ENCODE results near the gene JKAMP. TPM values are rescaled to one million over a fixed set of nuclear protein-coding genes. Genes with fewer than 3 reads are reported as not detected.

JKAMP gene
- total RNA-seq, 1 donor from 2014 or later: 32.7 TPM

DNA sequence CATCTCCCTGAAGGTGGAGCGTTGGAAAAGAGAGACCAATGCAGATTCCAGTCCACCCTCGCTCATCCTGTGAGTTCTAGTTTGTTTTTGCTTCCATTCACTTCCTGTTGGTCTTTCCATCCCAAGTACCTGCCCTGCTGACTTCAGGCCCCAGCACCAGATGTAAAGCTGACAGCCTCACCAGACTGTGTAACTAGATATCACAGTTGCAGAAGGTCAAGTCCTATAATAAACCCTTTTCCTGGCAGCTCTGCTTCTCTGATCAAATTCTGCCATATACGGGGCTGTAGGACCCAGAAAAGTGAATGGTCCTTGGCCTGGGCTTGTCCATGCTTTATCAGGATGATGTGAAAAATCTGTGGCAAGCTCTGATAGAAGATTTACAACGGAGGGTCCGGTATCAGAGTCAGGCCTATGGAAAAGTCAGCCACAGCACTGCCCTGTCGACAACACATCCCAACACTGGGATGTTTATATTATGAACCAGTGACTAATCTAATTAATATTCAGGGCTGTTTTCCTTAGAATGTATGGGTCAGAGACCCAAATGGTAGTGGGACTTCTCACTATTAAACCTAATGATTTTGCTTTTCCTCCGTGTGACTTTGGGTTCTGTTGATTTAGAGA is 50.2 kb downstream of the JKAMP start:
- intact Hi-C loops (cut with micrococcal nuclease): no loop called here

DNA sequence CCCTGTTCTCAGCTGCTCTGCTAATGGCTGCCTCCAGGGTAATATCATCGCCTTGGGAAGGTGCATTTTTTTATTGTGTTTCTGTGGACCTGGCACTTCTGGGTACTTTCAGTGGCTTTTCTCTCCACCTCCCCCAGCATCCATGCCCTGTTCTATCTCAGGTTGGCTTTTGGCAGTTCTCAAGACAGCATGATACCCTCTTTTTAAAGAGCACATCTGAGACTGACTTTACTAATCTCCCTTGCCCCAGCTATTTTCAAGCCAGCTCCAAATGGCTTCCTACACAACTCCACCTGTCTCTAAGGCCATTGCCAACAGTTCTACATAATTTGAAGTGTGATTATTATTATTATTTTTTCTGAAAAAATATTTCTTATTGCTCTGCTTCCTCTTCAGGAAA is 53.2 kb downstream of the JKAMP start:
- intact Hi-C loops (cut with micrococcal nuclease): no loop called here

DNA sequence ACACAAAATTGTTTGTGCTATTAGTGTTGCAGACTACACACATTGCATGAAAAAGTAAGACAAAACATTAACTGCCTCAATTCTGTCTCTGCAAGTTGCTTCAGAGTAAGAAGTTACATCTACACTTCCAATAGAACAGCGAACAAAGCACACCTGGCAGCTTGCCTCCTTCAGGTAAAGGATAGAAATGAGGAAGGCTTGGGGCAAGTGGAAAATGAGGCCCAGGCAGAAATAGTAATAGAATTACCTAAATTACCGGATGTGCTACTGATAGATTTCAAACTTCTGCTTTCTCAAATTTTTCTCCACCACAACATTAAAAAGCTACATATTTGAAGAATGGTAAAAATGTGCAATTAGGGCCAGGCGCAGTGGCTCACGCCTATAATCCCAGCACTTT is 54.6 kb downstream of the JKAMP start:
- intact Hi-C loops (cut with micrococcal nuclease): no loop called here

DNA sequence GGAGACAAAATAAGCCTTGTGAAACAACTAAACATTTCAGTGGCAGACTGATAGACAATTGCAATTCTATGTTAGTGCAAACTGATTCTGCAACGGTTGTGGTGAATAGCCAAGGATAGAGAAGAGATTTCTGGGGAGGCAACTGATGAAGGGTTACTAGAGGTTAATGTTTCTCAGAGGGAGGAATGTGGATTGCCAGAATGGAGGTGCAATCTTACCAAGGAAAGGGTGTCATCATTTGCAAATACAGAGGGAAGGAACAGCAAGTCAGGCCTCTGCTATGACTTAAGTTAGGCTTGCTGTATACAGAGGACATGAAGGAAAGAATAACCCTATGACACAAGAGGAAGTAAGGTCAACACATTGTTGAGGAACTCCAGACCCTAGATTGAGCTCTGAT is 56.5 kb downstream of the JKAMP start:
- intact Hi-C loops (cut with micrococcal nuclease): no loop called here

DNA sequence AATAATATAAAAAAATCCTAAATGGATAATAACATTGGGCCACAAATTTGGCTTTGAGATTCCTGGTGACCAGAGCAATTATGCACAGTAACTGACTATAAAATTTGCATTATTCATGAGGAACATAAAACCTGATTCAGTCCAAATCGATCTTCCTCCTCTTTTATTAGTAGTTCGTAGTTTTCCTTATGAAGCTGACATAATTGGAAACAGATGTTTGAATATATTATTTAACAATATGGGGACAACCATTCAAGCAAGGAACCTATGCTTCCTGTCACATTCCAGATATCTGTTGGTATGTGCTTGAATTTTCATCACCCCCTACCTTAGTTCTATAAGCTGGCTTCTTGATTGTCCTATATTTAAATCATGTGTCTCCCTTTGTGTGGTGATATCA is 57.4 kb downstream of the JKAMP start:
- intact Hi-C loops (cut with micrococcal nuclease): no loop called here

- intact Hi-C loops (cut with micrococcal nuclease): no loop called here
Measured at GRCh38 chr14:59543873-59544272, 59.6 kb downstream of the JKAMP start.

DNA sequence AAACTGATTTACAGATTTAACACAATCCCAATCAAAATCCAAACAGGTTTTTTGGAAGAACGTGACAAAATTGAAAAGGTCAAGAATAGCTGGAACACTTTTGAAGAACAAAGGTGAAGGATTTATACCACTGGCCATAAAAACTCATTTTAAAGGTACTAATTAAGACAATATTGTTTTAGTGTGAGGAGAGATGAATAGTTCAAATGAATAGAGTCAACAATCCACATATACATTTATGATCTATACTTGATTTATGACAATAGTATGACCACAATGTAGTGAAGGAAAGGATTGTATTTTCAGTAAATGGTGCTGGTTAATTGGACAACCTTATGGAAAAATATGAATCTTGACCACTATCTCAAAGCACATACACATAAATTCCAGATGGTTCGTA is 63.0 kb downstream of the JKAMP start:
- intact Hi-C loops (cut with micrococcal nuclease): no loop called here

Other genes starting within 250 kb of the JKAMP start
- 1.1 and 1.4 TPM in 2 replicates for gene GPR135, start 19.1 kb upstream of the JKAMP start, total RNA-seq
- 9.8 and 13.7 TPM in 2 replicates for gene L3HYPDH, start 109 bp upstream of the JKAMP start, total RNA-seq
- not detected in 2 replicates for gene CCDC175, start 92.3 kb downstream of the JKAMP start, total RNA-seq